Activated CD4-positive, CD25-positive, alpha-beta regulatory T cell treated with anti-CD3 and anti-CD28 coated beads, Interleukin-2, amount 50 U/mL, for 72 hours (primary cell): ENCODE measurements around the gene KRTAP11-1.
A peak's percentile ranks its signal among the peaks of the same experiment; 100 is the strongest.

Experiments used
- DNase-seq: peaks from one replicate; pipeline ENCODE4 v3.0.0; 2021

Gene KRTAP11-1, protein sequence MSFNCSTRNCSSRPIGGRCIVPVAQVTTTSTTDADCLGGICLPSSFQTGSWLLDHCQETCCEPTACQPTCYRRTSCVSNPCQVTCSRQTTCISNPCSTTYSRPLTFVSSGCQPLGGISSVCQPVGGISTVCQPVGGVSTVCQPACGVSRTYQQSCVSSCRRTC

DNA sequence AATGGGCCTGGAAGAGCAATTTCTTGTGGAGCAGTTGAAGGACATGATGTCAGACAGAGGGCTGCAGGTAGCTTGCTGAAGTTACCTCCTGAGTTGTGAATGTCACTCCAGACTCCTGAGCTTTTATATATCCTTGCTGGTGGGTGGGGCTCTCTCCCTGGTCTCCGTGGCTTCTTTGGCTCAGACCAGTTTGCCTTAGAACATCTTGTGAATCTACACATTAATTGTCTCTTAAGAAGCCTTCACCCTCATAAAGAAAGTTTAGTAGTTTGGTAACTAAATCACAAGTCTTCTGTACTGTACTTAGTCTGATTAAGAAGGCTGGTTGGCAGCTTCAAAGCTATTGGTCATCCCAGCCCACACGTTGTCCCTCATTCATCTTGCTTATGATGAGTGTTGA is at the start of gene KRTAP11-1:
Gene KRTAP11-1 (minus strand): TSS at position 101 of the 400 bp plus-strand sequence. CDS start 56 bp downstream, at position 45.
- DNase-seq, result no peak

DNA sequence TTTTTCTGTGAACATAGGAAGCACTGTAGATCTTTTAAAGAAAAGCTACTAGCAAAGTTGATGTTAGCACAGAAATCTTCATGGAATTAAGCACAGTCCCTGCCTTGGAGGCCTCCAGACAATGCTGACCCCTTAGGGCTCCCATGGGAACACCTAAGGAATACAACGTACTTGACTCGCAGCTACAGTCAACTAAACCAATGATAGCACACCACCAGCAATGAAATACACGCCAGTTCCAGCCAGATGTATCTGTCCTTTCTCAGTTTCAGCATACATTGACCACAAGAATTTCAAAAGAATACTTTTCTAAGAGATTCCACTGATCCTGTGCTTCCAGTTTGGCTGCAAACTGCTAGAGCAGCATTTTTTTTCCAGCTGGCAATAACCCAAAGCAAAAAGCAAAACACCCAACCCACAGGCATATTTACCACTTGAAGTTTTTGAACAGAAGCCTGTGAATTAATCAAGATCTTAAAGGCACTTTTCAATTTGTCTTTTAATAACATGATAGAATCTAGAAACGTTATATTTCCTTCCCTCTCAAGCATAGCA is 42.8 kb upstream of the KRTAP11-1 start:
- DNase-seq, result no peak

DNA sequence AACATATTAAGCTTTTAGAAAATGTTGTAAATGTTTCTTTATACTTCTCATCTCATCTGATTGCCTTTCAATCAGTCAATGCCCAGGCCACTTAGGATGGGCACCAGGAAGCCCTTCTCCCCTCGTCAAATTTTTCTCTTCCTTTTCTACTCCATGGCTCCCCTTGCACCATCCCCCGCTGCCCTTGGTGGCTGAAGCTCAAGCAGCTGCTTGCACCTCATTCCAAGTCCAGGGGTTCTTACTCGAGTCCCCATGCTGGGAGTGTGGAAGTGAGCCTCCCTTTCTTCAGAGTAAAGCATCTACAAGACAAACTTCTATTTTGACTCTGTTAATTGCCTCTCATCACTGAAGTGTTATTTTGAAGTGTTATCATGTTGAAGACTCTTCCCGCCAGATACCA is 39.7 kb upstream of the KRTAP11-1 start:
- DNase-seq, result no peak

DNA sequence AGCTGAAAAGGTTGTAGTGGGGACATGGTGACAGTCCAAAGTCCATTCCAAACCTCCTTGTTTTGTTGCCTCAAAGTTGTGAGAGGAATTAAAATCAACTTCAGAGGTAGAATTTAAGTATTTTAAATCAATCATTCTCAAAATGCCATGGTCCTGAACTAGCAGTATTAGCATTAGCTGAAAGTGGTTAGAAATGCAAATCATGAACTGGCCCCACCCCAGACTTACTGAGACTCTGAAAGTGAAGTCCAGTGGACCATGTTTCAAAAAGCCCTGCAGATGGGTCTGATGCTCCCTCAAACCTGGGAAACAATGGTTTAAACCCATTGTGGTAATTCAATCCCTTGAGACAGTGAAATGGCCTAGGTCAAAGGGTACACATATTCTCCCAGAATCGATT is 36.2 kb upstream of the KRTAP11-1 start:
- no peak for DNase-seq

DNA sequence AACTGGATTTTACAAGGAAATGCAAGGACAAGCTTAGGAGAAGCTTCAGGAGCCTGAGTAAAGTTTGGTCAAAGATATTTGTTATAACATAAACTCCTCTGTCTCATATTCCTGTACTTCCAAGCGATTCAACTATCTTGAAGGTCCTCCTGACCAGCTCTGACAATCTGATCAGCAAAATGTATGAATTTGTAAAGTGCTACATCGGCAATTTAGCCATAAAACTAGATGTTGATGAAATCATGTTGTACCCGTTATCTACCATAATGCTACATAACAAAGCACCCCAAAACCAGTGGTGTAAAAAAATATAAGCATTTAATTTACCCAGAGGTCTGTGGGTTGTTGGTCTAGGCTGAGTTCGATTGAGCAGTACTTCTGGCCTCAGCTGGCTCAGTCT is 19.5 kb upstream of the KRTAP11-1 start:
- DNase-seq, result no peak

DNA sequence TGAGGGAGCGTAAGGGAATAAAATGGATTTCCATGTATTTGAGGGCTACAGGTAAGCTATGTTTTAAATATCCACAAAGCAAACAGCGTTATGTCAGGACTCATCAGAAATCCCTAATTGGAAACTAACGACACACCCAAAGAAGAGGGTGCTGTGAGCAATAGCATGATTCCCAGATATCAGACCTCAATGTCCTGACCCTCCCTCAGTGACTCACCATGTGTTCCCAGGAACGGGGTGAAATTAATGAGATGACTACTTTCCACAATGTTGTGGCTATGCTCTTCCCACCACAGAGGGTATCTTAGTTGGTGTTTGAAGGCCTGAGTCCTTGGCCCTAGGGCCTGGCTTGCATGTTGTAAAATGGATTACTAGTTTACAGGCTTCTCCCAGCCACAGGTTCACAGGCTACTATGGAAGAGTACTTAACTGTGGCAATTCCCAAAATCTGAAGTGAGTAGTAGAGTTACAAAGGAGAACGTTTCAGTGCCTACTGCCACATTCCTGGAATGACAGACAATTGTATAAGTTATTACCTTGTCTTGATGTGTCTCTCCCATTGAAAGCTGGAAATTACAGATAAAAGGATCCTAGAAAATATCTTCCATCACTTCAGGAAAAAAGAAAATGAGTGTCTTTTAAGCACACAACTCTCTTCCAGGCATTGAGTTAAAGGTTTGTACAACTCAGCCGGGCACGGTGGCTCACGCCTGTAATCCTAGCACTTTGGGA is 1.7 kb upstream of the KRTAP11-1 start:
- DNase-seq, result no peak

DNA sequence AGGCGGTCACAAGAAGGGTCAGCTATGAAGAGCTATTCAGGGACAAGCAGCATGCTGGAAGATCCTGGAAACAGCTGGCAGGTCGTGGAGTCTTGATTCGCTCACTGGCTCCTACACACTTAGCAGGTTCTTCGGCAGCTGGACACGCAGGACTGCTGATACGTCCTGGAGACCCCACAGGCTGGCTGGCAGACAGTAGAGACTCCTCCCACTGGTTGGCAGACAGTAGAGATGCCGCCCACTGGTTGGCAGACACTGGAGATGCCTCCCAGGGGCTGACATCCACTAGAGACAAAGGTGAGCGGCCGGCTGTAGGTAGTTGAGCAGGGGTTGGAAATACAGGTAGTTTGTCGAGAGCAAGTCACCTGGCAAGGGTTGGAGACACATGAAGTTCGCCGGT is 466 bp downstream of the KRTAP11-1 start:
- DNase-seq, result no peak

DNA sequence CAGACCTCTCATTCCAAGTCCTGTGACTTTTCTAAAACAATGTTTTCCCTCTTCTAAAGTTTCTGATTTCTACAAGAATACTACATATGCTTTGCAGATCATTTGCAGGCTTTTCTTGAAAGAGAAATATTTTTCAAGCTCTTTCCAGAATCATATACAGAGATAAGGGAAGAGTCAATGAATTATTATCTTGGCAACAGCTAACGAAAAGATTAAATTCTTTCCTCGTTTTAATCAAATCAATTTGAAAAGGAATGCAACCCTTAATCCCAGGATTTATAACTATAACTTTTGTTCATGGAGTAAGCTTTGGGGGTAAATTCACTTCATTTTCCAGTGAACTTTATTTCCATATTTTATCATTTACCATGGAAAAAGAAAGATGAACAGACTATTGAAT is 6.9 kb downstream of the KRTAP11-1 start:
- no peak for DNase-seq

DNA sequence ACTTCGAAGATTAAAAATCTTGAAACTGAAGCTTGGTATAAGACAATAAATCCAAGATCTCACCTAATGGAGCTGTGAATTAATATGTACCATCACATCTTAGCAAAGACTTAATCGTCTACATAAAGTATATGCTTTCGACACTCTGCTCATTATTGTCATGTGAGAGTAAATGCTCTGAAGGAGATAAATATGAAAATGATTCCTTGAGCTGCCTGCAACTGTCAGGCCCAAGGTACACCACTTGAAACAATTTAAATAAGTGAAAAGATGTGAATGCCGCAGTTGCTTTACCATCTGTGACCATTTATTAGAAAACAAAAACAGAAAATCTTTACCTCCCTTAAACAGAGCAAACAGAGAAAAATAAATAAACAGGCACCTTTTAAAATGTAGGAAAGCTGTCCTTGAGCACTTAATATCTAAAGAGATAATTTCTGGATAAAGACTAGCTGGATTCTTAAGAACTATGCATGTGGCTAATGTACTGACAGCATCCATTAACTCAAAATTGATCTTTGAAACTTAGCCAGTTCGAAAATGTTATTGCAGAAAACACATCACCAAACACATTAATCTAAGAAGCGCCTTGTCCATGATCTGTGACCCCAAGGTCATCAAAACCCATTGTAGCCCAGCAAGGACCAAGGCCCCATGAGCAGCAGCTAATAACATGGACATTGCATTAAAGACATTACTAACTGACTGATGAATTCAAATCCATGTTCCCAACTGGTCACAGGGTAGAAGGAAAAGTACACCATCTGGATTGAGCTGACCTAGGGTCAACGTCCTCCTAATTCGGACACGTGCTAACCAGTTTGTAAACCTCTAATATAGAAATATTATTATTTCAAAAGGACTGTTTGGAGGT is 33.5 kb downstream of the KRTAP11-1 start:
- no peak for DNase-seq

DNA sequence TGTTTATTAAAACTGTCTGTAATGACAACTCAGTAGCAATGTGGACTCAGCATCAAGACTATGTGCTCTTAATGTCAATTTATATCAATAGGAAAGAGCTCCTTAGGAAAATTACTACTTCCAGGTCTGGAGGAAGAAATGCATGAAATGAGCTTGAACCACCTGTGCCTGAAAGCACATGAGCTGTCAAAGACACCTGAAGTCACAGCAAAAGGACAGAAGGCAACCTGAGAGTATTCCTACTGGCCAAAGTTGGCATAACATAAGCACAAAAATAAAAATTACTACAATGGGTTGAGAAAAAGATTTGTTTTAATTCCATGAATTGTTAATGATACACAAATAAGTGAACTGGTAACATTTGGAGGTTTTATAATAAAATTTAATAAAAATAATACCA is 38.4 kb downstream of the KRTAP11-1 start:
- no peak for DNase-seq

DNA sequence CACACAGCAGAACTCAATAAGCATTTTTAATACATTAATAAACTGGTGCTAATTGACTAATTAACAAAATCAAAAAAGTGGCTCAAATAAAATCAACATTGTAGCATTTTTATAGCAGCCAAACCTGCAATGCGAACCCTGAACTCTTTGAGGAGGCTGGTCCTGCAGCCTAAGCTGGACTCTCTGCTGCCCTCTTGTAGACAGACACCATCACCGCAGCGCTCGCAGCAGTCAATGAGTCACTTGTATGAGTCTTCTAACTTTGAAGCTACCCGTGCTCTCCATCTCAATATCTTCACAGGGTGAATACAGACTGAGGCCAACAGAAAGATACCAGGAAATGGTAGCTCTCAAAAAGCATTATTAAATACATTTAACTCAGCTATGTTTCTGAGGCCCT is 42.1 kb downstream of the KRTAP11-1 start:
- DNase-seq, result no peak

DNA sequence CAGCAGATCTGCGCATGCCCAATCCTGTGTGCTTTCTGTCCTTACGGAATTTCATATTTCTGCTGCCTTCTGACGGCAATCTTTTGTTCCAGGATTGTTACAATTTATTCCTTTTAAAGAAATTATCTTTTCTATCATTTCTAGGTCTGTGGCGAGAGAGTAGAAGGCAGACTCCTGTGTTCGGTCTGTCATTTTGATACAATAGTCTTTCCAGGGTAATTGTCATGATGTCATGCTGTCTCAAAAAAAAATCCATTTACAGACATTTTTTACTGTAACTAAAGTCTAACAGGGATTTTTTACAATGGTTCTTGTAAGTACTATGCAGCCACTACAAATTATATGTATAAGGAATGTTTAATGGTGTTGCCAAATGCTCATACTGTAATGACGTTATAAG is 42.8 kb downstream of the KRTAP11-1 start:
- DNase-seq, result no peak

DNA sequence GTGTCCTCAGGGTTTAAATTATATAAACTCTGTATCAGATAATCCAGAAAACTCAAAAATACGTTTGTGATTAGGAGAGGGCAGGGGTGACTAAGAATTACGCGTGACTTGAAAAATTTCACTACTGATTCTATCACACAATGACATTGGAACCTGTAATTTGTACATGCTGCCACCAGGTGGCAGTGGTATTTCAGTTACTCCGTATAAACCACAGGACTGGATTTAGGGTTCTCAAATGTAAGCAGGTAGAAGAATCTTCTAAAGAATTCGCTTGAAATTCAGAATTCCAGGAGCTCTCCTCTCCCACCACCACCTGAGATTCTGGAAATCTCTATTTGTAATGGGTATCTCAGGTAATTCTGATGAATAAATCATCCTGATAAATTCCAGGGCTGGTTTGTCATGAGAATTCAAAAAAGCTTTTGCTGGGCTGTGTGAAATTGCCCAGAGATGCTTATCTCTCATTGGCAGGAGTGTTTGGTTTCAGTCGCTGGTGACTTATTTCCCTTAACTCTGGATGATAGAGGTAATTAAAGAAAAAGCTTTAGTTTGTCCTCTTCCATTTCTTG is 50.1 kb downstream of the KRTAP11-1 start:
- peak; percentile 36 for DNase-seq
